ENCODE data around the gene RAB17.
"Not testable (repeated sequence)": the region's sequence is repeated elsewhere in the genome, so short reads cannot be mapped to it uniquely, and the experiment has no call there.

RAB17 gene

GRCh38 chr2:237623428-237624403 lies 33.2 kb upstream of the RAB17 start:
- DNase-seq = peak; percentile 53

DNA sequence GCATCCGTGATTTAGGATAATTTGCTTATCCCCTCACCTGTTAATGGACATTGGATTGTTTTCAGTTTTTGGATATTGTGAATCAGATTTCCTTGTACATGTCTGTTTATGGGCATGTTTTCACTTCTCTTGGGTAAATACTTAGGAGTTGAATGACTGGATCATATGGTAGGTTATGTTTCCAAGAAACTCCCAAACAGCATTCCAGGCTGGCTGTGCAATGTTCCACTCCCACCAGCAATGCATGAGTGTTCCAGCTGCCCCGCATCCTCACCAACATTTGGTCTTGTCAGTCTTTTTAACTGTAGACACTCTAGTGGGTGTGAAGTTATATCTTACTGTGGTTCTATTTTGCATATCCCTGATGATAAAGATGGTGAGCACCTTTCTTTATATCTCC lies 27.9 kb upstream of the RAB17 start:
- no peak for DNase-seq

DNA sequence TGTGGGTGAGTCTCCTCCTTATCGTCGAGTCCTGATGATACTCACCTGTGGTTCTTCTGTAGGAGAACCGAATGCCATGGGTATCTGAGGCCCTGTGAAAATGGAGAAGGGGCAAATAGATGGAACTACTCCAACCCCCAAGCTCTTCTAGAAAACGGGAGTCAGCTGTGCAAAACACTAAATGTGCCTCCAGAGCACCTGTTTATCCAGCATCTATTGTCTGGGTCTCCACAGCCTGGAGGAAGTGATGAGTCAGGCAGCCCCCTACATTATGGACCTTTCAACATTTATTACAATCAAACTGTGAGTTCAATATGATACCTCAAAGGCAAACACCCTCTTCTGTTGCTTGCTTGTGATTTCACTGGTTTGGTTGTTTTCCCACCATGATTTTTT lies 27.1 kb upstream of the RAB17 start:
- DNase-seq = no peak

GRCh38 chr2:237616734-237617586 lies 26.4 kb upstream of the RAB17 start:
- no peak for DNase-seq

GRCh38 chr2:237616373-237616733 lies 25.8 kb upstream of the RAB17 start:
- DNase-seq = no peak

- peak; percentile 51 for DNase-seq
Measured at GRCh38 chr2:237615631-237616249, 25.2 kb upstream of the RAB17 start.

GRCh38 chr2:237614151-237614720 lies 23.7 kb upstream of the RAB17 start:
- DNase-seq = peak; percentile 98

DNA sequence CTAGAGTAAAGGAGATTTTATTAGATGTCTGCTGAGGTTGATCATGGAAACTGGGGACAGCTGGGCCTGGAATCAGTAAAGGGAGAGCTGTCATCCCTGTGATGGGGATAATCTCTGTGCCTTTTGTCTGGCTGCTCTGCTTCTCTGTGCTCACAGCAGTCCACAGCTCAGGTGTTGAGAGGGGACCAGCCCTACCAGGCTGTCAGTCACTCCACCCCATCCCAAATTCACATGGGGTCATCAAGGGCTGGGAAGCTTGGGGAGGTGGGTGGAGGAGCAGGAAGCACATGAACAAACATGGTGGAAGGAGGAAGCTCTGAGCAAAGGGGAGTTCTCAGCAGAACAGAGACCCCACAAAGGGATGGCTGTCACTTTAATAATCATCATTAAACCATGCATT lies 23.1 kb upstream of the RAB17 start:
- DNase-seq = peak; percentile 65

DNA sequence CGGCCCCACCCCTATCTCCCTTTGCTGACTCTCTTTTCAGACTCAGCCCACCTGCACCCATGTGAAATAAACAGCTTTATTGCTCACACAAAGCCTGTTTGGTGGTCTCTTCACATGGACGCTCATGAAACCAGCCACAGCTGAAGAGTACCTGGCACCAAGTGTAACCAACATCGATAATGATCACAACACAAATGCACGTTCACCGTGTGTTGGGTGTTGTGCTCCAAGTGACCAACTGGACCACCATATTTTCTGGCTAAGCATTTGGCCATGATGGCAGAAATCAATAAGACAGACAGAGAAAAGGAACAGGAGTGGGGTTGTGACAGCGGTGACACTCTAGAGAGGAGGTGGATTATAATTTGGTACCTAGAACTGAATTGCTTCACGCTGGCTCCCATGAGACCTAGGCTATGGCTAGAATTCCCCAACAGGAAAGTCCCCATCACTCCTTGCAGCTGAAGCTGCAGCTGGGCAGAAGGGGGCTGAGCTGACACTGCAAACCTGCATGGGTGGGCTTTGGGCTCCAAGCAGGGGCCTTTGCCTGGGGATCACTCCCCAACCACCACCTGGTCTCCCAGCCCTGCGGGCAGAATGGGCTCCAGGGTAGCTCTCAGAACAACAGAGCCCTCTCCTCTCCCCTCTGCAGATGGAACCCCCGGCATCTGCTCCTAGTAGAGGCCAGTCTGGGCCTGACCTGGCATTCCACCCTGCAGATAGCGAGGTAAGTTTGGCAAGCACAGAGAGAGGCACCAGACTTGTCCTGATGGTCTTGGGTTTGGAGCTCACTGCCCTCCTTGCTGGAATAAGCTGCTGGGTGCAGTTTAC lies 22.2 kb upstream of the RAB17 start:
- no peak for DNase-seq

DNA sequence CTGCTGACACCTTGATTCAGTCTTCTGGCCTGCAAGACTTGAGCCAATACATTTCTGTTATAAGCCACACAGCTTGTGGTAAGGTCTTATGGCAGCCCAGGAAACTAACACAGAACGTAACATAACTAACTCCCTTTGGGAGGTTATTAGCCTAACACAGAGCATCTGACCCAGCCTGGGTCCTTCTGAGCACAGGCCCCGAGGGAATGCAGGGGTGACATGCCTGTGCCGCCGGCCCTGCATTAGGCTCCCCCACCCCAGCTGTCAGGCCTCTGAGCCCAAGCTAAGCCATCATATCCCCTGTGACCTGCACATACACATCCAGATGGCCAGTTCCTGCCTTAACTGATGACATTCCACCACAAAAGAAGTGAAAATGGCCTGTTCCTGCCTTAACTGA lies 16.0 kb upstream of the RAB17 start:
- DNase-seq = not testable (repeated sequence)

- DNase-seq = peak; percentile 58
Measured at GRCh38 chr2:237604960-237605359, 14.4 kb upstream of the RAB17 start.

GRCh38 chr2:237604391-237604790 lies 13.9 kb upstream of the RAB17 start:
- peak; percentile 45 for DNase-seq

GRCh38 chr2:237603718-237604362 lies 13.3 kb upstream of the RAB17 start:
- peak; percentile 68 for DNase-seq

DNA sequence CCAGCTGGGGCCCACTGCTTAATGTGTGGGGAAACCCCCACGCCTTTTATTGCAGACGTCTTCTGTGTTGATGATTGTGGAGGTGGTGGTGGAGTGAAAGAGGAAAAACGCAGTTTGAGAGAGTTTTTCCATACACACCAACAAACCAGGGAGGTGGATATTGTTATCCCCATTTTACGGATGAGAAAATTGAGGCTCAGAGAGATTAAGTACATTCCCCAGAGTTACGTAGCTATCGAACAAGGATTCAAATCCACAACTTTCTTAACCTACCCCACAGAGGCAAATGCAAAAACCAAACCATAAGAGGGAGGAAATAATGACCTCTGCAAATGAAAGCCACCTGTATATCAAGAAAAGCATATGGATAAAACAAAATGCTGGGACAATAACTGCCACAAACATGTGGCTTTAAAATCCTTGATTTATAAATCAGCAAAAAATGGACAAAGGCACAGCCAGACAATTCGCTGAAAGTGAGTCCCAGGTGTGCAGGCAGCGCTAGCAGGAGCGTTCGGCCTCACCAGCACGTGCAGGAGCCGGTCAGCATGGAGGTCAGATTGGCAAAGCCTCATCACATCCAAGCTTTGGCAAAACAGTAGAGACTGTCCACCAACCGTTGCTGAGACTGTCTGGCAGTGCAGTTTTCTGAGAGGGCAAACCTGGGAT lies 12.6 kb upstream of the RAB17 start:
- DNase-seq = no peak

- DNase-seq = peak; percentile 42
Measured at GRCh38 chr2:237602409-237602808, 11.9 kb upstream of the RAB17 start.

DNA sequence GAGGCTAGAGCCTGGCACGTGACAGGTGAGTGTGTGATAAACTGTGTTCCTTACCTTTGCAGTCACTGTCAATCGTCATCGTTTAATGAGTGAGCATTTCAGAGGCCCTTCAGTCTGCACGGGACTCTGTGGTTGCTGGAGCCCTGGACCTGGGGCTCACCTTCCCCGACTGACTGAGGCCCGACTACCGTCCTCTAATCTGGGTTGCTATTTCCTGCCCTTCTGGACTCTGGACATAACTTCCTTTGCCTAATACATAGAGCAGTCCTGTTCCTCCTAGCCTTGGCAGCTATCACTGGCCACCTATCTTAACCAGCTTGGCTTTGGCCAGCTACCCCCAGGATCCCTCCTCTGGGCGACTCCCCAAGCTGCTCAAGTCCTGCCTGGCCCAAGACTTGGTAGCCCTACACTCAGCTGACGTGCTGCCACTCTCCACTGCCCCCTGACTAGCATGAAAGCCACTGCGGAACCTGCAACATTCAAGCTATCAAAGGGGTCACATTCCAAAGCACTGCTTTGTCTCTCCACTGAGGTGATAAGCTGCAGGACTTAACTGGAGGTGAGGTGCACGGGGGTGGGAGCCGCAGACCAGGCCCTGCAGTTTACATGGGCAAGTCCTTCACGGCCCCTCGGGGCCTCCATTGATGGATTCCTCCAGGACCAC lies 11.1 kb upstream of the RAB17 start:
- DNase-seq = peak; percentile 81

GRCh38 chr2:237600205-237600846 lies 9.8 kb upstream of the RAB17 start:
- DNase-seq = peak; percentile 67

DNA sequence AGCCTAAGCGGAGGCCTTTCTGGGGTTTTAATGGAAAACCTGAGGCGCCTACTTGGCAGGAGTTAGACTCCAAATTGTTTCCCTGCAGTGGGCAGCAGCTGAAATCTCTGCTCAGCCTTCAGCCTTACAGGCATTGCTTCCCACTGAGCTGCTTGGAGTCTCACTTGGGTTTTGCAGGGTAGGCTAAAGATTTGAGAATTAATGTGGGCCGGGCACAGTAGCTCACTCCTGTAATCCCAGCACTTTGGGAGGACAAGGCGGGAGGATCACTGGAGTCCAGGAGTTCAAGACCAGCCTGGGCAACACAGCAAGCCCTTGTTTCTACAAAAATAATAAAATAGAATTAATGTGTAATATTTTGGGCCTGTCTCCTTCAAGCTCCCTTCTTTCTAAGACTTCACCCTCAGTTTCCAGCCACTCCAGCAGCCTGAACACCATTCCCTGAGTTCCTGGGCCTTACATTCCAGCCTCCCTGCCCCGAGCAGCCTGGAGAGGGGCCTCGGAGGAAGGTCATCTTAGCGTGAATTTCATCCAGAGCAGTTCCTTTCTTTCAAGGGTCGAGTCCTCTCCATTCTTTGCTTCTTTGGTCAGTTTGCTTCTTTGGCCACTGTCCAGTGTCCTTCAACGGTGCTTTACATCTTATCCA lies 9.1 kb upstream of the RAB17 start:
- DNase-seq = no peak
